CD4-positive, alpha-beta T cell treated with Interleukin-15 for 4 hours (primary cell): ENCODE results near the gene SLC25A15.
"Not testable (repeated sequence)": the region's sequence is repeated elsewhere in the genome, so short reads cannot be mapped to it uniquely, and the experiment has no call there.

Source experiments
- DNase-seq: peaks from one replicate; pipeline ENCODE4 v3.0.0-alpha.2; 2020; ENCODE audit warnings: low spot score

SLC25A15 gene

DNA sequence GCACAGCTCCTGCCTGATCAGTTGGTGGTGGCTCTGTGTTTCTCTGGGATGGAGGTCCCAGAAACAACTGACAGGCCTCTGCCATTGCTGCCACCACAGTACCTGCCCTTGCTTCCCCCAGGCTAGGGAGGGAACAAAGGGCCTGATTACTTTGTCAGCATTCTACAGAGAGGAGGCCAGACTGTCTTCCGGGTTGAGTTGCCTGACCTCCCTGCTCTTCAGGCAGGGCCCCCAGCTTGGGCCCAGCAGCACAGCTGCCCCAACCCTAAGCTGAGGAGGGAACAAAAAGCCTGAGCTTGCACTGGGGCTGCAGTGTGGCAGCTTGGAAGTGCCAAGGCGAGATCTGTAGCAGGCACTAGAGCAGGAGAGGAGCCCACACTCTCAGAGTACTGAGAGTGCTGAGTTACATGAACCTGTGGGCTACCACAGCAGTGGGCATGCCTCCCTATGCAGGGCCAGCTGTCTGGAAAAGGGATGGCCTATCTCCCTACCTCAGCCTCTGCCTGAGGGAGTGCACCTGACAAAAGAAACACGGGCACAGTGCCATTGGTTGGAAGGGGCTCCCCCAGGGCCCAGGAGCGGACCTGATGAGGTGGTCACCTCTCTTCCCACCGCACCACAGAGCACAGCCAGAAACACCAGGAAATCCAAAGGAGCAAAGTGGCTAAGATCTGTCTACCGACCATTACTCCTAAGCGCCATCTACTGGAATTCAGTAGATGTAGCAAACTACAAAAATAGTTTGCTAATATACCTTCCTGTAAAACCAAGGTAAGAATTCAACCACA, 24.4 kb downstream of the SLC25A15 start:
- DNase-seq: peak; percentile 32

DNA sequence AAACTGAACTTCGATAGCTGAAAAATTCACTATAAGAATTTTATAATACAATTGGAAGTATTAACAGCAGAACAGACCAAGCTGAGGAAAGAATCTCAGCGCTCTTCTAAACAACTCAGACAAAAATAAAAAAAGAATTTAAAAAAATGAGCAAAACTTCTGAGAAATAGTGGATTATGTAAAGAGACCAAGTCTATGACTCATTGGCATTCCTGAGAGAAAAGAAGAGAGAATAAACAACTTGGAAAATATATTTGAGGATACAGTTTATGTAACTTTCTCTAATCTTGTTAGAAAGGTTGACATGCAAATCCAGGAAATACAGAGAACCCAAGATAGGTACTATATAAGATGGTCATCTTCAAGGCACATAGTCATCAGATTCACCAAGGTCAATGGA, 25.4 kb downstream of the SLC25A15 start:
- no peak for DNase-seq

DNA sequence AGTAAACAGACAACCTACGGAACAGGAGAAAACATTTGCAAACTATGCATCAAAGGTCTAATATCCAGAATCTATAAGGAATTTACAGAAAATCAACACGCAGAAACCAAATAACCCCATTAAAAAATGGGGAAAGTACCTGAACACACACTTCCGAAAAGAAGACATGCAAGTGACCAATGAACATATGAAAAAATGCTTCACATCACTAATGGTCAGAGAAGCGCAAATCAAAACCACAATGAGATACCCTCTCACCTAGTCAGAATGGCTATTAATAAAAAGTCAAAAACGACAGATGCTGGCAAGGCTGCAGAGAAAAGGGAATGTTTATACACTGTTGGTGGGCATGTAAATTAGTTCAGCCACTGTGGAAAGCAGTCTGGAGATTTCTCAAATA, 29.5 kb downstream of the SLC25A15 start:
- DNase-seq: no peak

DNA sequence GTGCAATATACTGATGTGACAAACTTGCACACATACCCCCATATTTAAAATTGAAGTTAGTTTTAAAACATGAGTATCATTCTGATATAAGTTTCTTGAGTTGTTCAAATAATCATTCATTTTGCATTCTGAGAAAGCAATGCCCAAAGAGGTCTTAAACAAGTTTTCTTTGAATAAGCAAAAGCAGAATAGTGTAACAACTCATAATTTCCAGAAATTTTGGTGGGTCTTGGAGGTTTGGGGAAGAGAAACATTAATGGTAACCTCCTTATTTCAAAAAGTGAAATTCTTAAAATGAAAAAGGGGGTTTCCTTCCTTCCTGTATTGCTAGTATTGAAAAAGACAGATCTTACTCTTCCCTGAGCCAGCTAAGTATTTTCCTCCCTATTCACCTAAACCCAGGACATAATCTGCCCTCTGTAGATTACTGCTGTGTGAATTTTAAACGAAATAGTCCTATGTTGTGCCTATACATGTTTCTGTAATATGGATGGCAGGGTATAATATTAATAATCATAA, 30.4 kb downstream of the SLC25A15 start:
- no peak for DNase-seq

DNA sequence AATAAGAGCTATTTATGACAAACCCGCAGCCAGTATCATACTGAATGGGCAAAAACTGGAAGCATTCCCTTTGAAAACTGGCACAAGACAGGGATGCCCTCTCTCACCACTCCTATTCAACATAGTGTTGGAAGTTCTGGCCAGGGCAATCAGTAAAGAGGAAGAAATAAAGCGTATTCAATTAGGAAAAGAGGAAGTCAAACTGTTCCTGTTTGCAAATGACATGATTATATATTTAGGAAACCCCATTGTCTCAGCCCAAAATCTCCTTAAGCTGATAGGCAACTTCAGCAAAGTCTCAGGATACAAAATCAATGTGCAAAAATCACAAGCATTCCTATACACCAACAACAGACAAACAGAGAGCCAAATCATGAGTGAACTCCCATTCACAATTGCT, 50.3 kb downstream of the SLC25A15 start:
- not testable (repeated sequence) for DNase-seq

DNA sequence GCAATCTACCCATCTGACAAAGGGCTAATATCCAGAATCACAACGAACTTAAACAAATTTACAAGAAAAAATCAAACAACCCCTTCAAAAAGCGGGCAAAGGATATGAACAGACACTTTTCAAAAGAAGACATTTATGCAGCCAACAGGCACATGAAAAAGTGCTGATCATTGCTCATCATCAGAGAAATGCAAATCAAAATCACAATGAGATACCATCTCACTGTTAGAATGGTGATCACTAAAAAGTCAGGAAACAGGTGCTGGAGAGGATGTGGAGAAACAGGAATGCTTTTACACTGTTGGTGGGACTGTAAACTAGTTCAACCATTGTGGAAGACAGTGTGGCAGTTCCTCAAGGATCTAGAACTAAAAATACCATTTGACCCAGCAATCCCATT, 51.5 kb downstream of the SLC25A15 start:
- not testable (repeated sequence) for DNase-seq
